GM13977 (cell line): ENCODE results near the gene DNHD1.

Experiments
- DNase-seq: peaks from one replicate; pipeline ENCODE4 v3.0.0; 2012; ENCODE audit warnings: low spot score
- in situ Hi-C: fragments of 300-500 bp; cut with MboI; formaldehyde crosslinking; loops from one replicate; pipeline ENCODE4 v1.12.0; 2022; ENCODE audit warnings: low sequenced_read_pairs, low pct_unique_long_range_greater_than_20kb, mixed read lengths, inconsistent platforms; ENCODE audit not compliant: unreplicated experiment
- TF ChIP-seq, protein P1 (sequence below): IDR thresholded peaks from 2 replicates; pipeline ENCODE4 v1.5.1; 2012; ENCODE audit warnings: mild to moderate bottlenecking, control low read depth; ENCODE audit not compliant: insufficient read depth; ENCODE audit errors: extremely low read depth, missing control alignments

DNHD1 gene, protein sequence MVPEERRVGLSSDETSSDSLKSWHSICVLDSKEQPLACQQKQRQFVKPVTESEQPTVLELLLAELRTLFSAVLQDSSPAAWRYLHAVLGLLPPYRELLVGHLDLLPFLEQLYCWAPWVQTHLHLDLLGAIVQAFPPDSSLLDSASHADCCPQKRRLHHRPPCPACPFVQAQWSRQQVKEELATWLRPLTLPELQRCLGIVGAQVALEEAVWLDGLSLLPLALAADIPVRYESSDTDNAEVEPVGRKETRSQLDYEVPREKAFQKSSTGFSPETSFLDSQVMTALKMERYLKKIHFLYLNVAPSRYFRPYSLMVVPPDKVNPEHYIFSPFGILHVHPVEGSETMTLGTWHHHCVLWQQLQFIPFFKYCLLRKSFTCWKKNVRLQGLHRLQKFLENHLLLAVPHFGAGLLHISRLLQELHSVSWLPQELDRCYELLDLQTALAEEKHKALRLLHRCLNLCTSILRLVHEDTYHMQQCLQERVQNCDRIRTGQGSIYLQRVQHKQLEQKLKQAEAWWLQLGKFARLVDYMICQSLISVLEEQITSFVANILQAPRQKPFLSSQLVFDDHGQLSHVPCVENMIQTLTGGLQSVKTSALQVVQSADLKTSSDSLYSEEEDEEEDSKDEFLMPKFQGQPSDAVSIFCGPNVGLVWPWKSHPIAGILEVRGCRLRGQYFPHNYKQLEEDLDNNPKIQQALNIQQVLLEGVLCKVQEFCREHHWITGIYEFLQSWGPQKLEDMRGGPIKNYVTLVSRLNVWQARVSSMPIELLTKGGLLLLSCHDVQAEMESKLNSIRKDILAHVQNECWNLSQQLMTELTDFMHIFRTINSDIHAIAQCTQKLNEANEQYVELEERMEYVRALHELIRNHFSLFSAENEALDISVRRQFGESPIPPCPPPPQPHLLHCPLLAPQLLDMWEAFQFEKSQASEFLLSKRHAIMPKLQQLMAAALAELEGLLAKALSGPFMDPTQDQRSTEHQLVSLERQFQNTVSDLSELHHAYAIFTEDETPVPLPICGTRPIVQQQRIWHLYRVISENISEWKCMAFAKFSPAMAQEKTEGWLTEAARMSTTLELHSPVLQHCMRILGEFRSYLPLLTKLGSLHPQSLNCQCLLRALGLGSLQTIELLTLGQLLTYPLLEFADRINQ (N-terminal part only)

DNA sequence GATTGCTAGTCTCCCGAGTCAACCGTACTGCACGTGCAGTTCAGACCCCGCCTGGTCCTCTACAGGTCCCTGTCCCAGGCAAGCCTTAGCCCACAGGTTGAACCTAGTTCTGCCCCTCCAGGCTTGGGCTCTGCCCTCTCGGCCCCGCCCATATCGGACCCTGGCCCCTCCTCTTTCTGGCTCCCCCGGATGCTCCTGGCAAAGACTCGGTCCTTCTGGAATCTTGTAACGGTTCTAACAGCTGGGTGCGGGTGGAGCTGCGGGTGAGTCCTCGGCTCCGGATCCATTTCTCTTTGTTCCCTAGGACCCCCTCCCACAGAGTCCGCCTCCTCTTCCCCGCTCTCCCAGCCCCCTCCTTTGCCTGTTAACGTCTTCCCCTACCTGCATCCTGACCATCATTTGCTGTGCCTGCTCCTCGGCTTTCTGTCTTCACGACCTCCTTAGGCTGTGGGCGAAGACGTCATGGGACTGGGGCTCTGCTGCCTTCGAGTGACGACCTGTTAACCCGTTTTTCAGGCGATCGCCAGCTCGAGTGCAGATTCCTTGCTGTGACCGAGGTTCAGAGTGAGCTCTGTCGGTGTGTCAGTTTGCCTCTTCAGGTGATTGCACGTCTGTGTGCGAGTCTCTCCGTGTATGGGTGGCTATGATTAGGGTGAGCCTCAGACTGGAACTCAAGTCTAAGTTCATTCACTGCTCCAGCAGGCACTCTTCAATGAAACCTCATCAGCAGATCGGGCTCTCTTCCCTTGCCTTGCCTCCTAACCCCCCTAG lies at the start of gene DNHD1:
TSS of gene DNHD1 (plus strand) at position 212 of the 771 bp plus-strand sequence. CDS start 936 bp downstream, outside the sequence.
- in situ Hi-C loops = no loop called here
- DNase-seq = no peak
- TF ChIP-seq, protein P1, sequence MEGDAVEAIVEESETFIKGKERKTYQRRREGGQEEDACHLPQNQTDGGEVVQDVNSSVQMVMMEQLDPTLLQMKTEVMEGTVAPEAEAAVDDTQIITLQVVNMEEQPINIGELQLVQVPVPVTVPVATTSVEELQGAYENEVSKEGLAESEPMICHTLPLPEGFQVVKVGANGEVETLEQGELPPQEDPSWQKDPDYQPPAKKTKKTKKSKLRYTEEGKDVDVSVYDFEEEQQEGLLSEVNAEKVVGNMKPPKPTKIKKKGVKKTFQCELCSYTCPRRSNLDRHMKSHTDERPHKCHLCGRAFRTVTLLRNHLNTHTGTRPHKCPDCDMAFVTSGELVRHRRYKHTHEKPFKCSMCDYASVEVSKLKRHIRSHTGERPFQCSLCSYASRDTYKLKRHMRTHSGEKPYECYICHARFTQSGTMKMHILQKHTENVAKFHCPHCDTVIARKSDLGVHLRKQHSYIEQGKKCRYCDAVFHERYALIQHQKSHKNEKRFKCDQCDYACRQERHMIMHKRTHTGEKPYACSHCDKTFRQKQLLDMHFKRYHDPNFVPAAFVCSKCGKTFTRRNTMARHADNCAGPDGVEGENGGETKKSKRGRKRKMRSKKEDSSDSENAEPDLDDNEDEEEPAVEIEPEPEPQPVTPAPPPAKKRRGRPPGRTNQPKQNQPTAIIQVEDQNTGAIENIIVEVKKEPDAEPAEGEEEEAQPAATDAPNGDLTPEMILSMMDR = no peak

DNA sequence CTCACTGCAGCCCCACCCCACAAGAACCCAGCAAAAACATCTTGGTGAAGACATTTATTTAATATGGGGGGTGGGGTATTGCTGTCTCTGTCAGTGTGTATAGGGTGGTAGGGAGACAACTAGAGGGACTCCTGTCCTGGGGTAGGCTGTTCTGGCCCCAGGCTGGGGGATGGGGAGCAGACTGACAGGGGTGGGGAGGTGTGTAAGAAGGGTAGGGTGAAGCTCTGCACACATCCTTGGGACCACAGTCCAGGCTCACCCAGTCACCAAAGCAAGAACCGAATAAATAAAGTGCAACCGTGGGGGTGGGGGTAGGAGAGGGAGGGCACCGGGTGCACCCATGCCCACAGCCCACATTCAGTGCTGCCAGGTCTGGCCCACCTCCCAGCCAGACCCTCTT lies 48.5 kb upstream of the DNHD1 start:
- in situ Hi-C loops = loop anchor here (10.0 kb wide), 1 partner anchor 64 kb away; no protein-coding TSS in a partner anchor
- DNase-seq = no peak

DNA sequence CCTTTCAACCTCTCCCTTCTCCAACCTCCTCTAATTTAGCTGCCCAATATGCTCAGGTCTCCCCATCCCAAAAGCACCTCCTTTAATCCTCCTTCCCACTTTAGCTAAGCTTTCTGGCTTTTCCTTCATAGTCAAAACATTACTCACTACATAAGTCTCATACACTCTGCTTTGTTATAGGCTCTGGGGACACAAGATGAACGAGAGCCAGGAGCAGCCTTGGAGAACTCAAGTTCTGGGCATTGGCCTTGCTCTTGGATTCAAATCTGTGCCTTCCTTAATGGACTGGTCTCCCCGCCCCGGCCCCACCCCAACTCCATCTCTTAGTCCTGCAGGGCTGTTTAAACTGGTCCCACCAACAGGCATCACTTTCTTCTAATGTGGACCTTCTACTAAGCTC lies 44.9 kb upstream of the DNHD1 start:
- no peak for DNase-seq
- in situ Hi-C loops = no loop called here
- TF ChIP-seq, protein P1 = no peak

More for the DNA sequence above, 48.5 kb upstream of the DNHD1 start:
- TF ChIP-seq, protein P1 = no peak

DNA sequence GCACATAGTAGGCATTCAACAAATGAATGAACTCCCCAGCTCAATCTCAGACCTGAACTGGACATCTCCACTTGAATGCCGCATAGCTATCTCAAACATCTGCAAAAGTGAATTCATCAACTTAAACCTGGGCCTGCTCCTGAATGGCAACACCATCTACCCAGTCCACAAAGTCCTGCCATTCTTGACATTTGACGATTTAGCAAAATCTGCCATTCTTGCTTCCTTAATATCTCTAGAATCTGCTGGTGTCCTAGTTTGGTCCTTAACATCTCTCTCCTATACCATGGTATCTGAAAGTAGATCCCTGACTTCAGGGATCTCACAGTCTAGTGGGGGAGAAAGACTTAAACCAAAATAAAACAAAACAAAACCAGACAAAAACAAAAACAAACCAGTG lies 43.9 kb upstream of the DNHD1 start:
- no peak for DNase-seq
- in situ Hi-C loops = no loop called here
- TF ChIP-seq, protein P1 = no peak

DNA sequence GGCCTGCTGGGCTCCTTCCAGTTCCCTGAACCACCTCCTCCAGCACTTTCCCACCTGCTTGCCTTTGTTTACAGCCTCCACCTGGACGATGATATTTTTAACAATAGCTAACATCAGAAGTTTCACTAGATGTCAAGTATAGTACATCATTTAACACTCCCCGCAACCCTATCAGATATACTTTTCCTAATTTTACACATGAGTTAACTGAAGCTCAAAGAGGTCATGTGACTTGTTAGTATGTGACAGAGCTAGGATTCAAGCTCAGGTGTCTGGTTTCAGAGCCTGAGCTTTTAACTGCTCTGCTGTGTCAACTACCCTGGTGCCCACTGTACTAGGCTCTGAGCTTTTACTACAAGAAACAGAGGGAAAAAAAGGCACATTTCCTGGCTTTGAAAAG lies 42.0 kb upstream of the DNHD1 start:
- in situ Hi-C loops = no loop called here
- TF ChIP-seq, protein P1 = no peak
- no peak for DNase-seq
